T-helper 2 cell treated with Interferon-gamma antibody and Interleukin-4, amounts not matched to agents 5 μg/mL and 100 μg/mL, for 36 hours (primary cell): ENCODE data around the gene XG.
"Not testable (repeated sequence)": the region's sequence is repeated elsewhere in the genome, so short reads cannot be mapped to it uniquely, and the experiment has no call there.

Experiments used
- DNase-seq: peaks from one replicate; pipeline ENCODE4 v3.0.0; 2021; ENCODE audit warnings: low spot score
- H3K27ac Mint-ChIP-seq: one replicate; pipeline ENCODE4 v1.8.0; 2021; ENCODE audit warnings: mild to moderate bottlenecking, mixed read lengths
- H3K27me3 Mint-ChIP-seq: one replicate; pipeline ENCODE4 v1.8.0; 2021; ENCODE audit warnings: low read depth, mixed read lengths
- H3K36me3 Mint-ChIP-seq: one replicate; pipeline ENCODE4 v1.8.0; 2021; ENCODE audit warnings: low read depth, mixed read lengths
- H3K4me1 Mint-ChIP-seq: one replicate; pipeline ENCODE4 v1.8.0; 2021; ENCODE audit warnings: low read depth, mixed read lengths
- H3K4me3 Mint-ChIP-seq: one replicate; pipeline ENCODE4 v1.8.0; 2022; ENCODE audit warnings: mild to moderate bottlenecking, moderate library complexity, mixed read lengths
- H3K9me3 Mint-ChIP-seq: one replicate; pipeline ENCODE4 v1.8.0; 2021; ENCODE audit warnings: mixed read lengths

Gene XG

GRCh38 chrX:2780472-2781225 lies 28.8 kb downstream of the XG start:
- not testable (repeated sequence) for H3K4me1 Mint-ChIP-seq, H3K27me3 Mint-ChIP-seq, H3K9me3 Mint-ChIP-seq, DNase-seq, H3K27ac Mint-ChIP-seq, H3K36me3 Mint-ChIP-seq, H3K4me3 Mint-ChIP-seq

- Mint-ChIP-seq H3K36me3 (no peaks in the 10 kb centered on the region), H3K4me3 (no peak overlapping the region), H3K27me3 (peaks cover 6% of the 10 kb centered on the region), H3K4me1 (no peaks in the 10 kb centered on the region), H3K27ac (no peak overlapping the region), H3K9me3 (no peaks in the 10 kb centered on the region)
- DNase-seq = no peak
Measured at GRCh38 chrX:2781226-2781571, 29.4 kb downstream of the XG start.

GRCh38 chrX:2781698-2782097 lies 29.9 kb downstream of the XG start:
- H3K27ac Mint-ChIP-seq = no peak overlapping the region
- H3K4me1 Mint-ChIP-seq = no peaks in the 10 kb centered on the region
- H3K4me3 Mint-ChIP-seq = no peak overlapping the region
- H3K36me3 Mint-ChIP-seq = no peaks in the 10 kb centered on the region
- no peak for DNase-seq
- peaks cover 6% of the 10 kb centered on the region for H3K27me3 Mint-ChIP-seq
- no peaks in the 10 kb centered on the region for H3K9me3 Mint-ChIP-seq

- H3K9me3 Mint-ChIP-seq = no peaks in the 10 kb centered on the region
- H3K27me3 Mint-ChIP-seq = peaks cover 4% of the 10 kb centered on the region
- H3K36me3 Mint-ChIP-seq = no peaks in the 10 kb centered on the region
- H3K4me3 Mint-ChIP-seq = no peak overlapping the region
- H3K4me1 Mint-ChIP-seq = no peaks in the 10 kb centered on the region
- DNase-seq = no peak
- no peak overlapping the region for H3K27ac Mint-ChIP-seq
Measured at GRCh38 chrX:2782171-2782570, 30.3 kb downstream of the XG start.

GRCh38 chrX:2782778-2783177 lies 30.9 kb downstream of the XG start:
- H3K4me3 Mint-ChIP-seq = no peak overlapping the region
- no peaks in the 10 kb centered on the region for H3K9me3 Mint-ChIP-seq
- no peak overlapping the region for H3K27ac Mint-ChIP-seq
- H3K4me1 Mint-ChIP-seq = no peaks in the 10 kb centered on the region
- no peaks in the 10 kb centered on the region for H3K36me3 Mint-ChIP-seq
- DNase-seq = no peak
- H3K27me3 Mint-ChIP-seq = peaks cover 4% of the 10 kb centered on the region

- H3K9me3 Mint-ChIP-seq = no peaks in the 10 kb centered on the region
- no peaks in the 10 kb centered on the region for H3K4me1 Mint-ChIP-seq
- no peak overlapping the region for H3K27ac Mint-ChIP-seq
- no peaks in the 10 kb centered on the region for H3K36me3 Mint-ChIP-seq
- H3K4me3 Mint-ChIP-seq = no peak overlapping the region
- no peak for DNase-seq
- peaks cover 4% of the 10 kb centered on the region for H3K27me3 Mint-ChIP-seq
Measured at GRCh38 chrX:2784026-2784425, 32.2 kb downstream of the XG start.

- H3K36me3 Mint-ChIP-seq = no peaks in the 10 kb centered on the region
- no peak overlapping the region for H3K27ac Mint-ChIP-seq
- DNase-seq = no peak
- H3K4me3 Mint-ChIP-seq = no peak overlapping the region
- peaks cover 2% of the 10 kb centered on the region for H3K27me3 Mint-ChIP-seq
- H3K9me3 Mint-ChIP-seq = no peaks in the 10 kb centered on the region
- no peaks in the 10 kb centered on the region for H3K4me1 Mint-ChIP-seq
Measured at GRCh38 chrX:2785538-2785937, 33.7 kb downstream of the XG start.

GRCh38 chrX:2788980-2789379 lies 37.1 kb downstream of the XG start:
- no peaks in the 10 kb centered on the region for H3K36me3 Mint-ChIP-seq
- no peaks in the 10 kb centered on the region for H3K4me1 Mint-ChIP-seq
- no peak overlapping the region for H3K4me3 Mint-ChIP-seq
- no peaks in the 10 kb centered on the region for H3K27me3 Mint-ChIP-seq
- no peak overlapping the region for H3K27ac Mint-ChIP-seq
- no peaks in the 10 kb centered on the region for H3K9me3 Mint-ChIP-seq
- no peak for DNase-seq

- H3K36me3 Mint-ChIP-seq = no peaks in the 10 kb centered on the region
- no peak for DNase-seq
- H3K4me1 Mint-ChIP-seq = no peaks in the 10 kb centered on the region
- no peaks in the 10 kb centered on the region for H3K27me3 Mint-ChIP-seq
- H3K9me3 Mint-ChIP-seq = no peaks in the 10 kb centered on the region
- no peak overlapping the region for H3K4me3 Mint-ChIP-seq
- no peak overlapping the region for H3K27ac Mint-ChIP-seq
Measured at GRCh38 chrX:2789569-2789968, 37.7 kb downstream of the XG start.

- Mint-ChIP-seq H3K27ac (no peak overlapping the region), H3K4me3 (no peak overlapping the region), H3K9me3 (no peaks in the 10 kb centered on the region), H3K27me3 (no peaks in the 10 kb centered on the region), H3K4me1 (no peaks in the 10 kb centered on the region), H3K36me3 (no peaks in the 10 kb centered on the region)
- no peak for DNase-seq
Measured at GRCh38 chrX:2793752-2794151, 41.9 kb downstream of the XG start.

GRCh38 chrX:2794336-2794735 lies 42.5 kb downstream of the XG start:
- no peak for DNase-seq
- Mint-ChIP-seq H3K9me3 (no peaks in the 10 kb centered on the region), H3K27me3 (no peaks in the 10 kb centered on the region), H3K4me1 (no peaks in the 10 kb centered on the region), H3K27ac (no peak overlapping the region), H3K4me3 (no peak overlapping the region), H3K36me3 (no peaks in the 10 kb centered on the region)

GRCh38 chrX:2796808-2797207 lies 45.0 kb downstream of the XG start:
- not testable (repeated sequence) for H3K9me3 Mint-ChIP-seq, H3K27me3 Mint-ChIP-seq, H3K4me1 Mint-ChIP-seq, H3K27ac Mint-ChIP-seq, DNase-seq, H3K4me3 Mint-ChIP-seq, H3K36me3 Mint-ChIP-seq

GRCh38 chrX:2799369-2799768 lies 47.5 kb downstream of the XG start:
- Mint-ChIP-seq H3K4me1 (no peaks in the 10 kb centered on the region), H3K9me3 (no peaks in the 10 kb centered on the region)
- no peak for DNase-seq

GRCh38 chrX:2799980-2800379 lies 48.1 kb downstream of the XG start:
- H3K27me3 Mint-ChIP-seq, DNase-seq, H3K36me3 Mint-ChIP-seq, H3K9me3 Mint-ChIP-seq, H3K4me3 Mint-ChIP-seq, H3K27ac Mint-ChIP-seq, H3K4me1 Mint-ChIP-seq: not testable (repeated sequence)

More at GRCh38 chrX:2799369-2799768, 47.5 kb downstream of the XG start:
- Mint-ChIP-seq H3K27ac (no peak overlapping the region), H3K27me3 (no peaks in the 10 kb centered on the region), H3K4me3 (no peak overlapping the region), H3K36me3 (no peaks in the 10 kb centered on the region)

- Mint-ChIP-seq H3K36me3 (no peaks in the 10 kb centered on the region), H3K27ac (no peak overlapping the region), H3K4me3 (no peak overlapping the region), H3K9me3 (no peaks in the 10 kb centered on the region), H3K27me3 (no peaks in the 10 kb centered on the region), H3K4me1 (no peaks in the 10 kb centered on the region)
- no peak for DNase-seq
Measured at GRCh38 chrX:2801223-2801622, 49.4 kb downstream of the XG start.
